ENCODE results near the gene RASSF5. TPM values are rescaled to one million over a fixed set of nuclear protein-coding genes. Genes with fewer than 3 reads are reported as not detected.

Gene RASSF5
- total and polyA plus RNA-seq, 9 of the 15 experiments (the other 6 are each of a cell fraction or from before 2014, with no cell fraction given) = 6.1 to 41.0 (median 25.2) TPM

- TF ChIP-seq IFI16 (CRISPR knock-in tag; IDR thresholded peaks at IDR 0.05) (no peak), GATA2 (CRISPR knock-in tag; IDR thresholded peaks at IDR 0.05) (no peak), NFIC (IDR thresholded peaks at IDR 0.05) (peak; percentile 48; the same call in 1 of the 2 replicates), ZNF41 (CRISPR knock-in tag; conservative IDR thresholded peaks at IDR 0.05) (no peak), ZNF696 (CRISPR knock-in tag; conservative IDR thresholded peaks at IDR 0.05) (no peak), MCM7 (IDR thresholded peaks at IDR 0.05) (no peak), NFE2L1 (tag; IDR thresholded peaks at IDR 0.05; ENCODE audit: borderline replicate concordance, low read depth) (peak; percentile 56; the same call in 1 of the 2 replicates), MAFG (tag; conservative IDR thresholded peaks at IDR 0.05) (peak; percentile 92), LCOR (CRISPR knock-in tag; IDR thresholded peaks at IDR 0.05) (no peak), EHMT2 (IDR thresholded peaks at IDR 0.05) (0 out of 2 replicates have a peak, but pooled peaks have one; percentile 29), CHD2 (IDR thresholded peaks at IDR 0.05; ENCODE audit: low read depth, low read length) (no peak), TCF7L2 (IDR thresholded peaks at IDR 0.05; ENCODE audit: low read depth, low read length) (no peak), RCOR1 (IDR thresholded peaks at IDR 0.05; ENCODE audit: borderline replicate concordance in 1 of 2, low read depth in 2 of 2, low read length in 2 of 2) (peak in 1 of 2 experiments; percentile 23; a peak in 1 of 4 replicates), SRSF7 (optimal IDR thresholded peaks at IDR 0.05; ENCODE audit: low read depth, low read length) (no peak), NR3C1 (CRISPR knock-in tag; IDR thresholded peaks at IDR 0.05) (no peak), XRCC4 (IDR thresholded peaks at IDR 0.05; ENCODE audit: extremely low read depth, insufficient read depth, insufficient read length) (no peak), RFX1 (IDR thresholded peaks at IDR 0.05) (peak; percentile 82), TAF15 (IDR thresholded peaks at IDR 0.05; ENCODE audit: low read depth, low read length) (no peak), CHCHD3 (CRISPR knock-in tag; IDR thresholded peaks at IDR 0.05) (no peak), PCBP1 (IDR thresholded peaks at IDR 0.05; ENCODE audit: low read depth, low read length, poor library complexity, severe bottlenecking) (no peak), TFAM (CRISPR knock-in tag; conservative IDR thresholded peaks at IDR 0.05) (no peak), CEBPG (CRISPR knock-in tag; IDR thresholded peaks at IDR 0.05) (no peak), CEBPG (tag; conservative IDR thresholded peaks at IDR 0.05 in 1 of 2, IDR thresholded peaks at IDR 0.05 in 1 of 2) (peak in 1 of 2 experiments; percentile 55; a peak in 2 of 4 replicates), NCOA4 (IDR thresholded peaks at IDR 0.05; ENCODE audit: partially characterized antibody) (no peak), HBP1 (CRISPR knock-in tag; IDR thresholded peaks at IDR 0.05) (no peak), KDM1A (IDR thresholded peaks at IDR 0.05) (0 out of 4 replicates have a peak, but pooled peaks of 1 of the 2 experiments have one; percentile 24), ZNF23 (CRISPR knock-in tag; IDR thresholded peaks at IDR 0.05) (no peak), DPF2 (IDR thresholded peaks at IDR 0.05) (peak; percentile 50; the same call in 1 of the 2 replicates)
- TF ChIP-seq, protein P1, sequence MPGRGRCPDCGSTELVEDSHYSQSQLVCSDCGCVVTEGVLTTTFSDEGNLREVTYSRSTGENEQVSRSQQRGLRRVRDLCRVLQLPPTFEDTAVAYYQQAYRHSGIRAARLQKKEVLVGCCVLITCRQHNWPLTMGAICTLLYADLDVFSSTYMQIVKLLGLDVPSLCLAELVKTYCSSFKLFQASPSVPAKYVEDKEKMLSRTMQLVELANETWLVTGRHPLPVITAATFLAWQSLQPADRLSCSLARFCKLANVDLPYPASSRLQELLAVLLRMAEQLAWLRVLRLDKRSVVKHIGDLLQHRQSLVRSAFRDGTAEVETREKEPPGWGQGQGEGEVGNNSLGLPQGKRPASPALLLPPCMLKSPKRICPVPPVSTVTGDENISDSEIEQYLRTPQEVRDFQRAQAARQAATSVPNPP (IDR thresholded peaks at IDR 0.05; ENCODE audit: borderline replicate concordance, insufficient read depth, insufficient read length) = no peak
- TF ChIP-seq, protein P2, sequence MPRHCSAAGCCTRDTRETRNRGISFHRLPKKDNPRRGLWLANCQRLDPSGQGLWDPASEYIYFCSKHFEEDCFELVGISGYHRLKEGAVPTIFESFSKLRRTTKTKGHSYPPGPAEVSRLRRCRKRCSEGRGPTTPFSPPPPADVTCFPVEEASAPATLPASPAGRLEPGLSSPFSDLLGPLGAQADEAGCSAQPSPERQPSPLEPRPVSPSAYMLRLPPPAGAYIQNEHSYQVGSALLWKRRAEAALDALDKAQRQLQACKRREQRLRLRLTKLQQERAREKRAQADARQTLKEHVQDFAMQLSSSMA (CRISPR knock-in tag; IDR thresholded peaks at IDR 0.05) = no peak
These were observed 42.8 kb upstream of the RASSF5 start (continued) for GRCh38 chr1:206464456-206464964.

Data from K562 (cell line).